HTERT RPE-1 (cell line): ENCODE data around the gene ORC6.
"Not testable (repeated sequence)": the region's sequence is repeated elsewhere in the genome, so short reads cannot be mapped to it uniquely, and the experiment has no call there.

ENCODE experiments used
- in situ Hi-C: fragments of 300-500 bp; cut with MboI; formaldehyde crosslinking; loops from 4 replicates; pipeline ENCODE4 v1.14.3; 2020; ENCODE audit warnings: low sequenced_read_pairs

Gene ORC6, protein sequence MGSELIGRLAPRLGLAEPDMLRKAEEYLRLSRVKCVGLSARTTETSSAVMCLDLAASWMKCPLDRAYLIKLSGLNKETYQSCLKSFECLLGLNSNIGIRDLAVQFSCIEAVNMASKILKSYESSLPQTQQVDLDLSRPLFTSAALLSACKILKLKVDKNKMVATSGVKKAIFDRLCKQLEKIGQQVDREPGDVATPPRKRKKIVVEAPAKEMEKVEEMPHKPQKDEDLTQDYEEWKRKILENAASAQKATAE

GRCh38 chr16:46689365-46690280 is at the start of gene ORC6:
Gene ORC6 (plus strand): TSS chr16:46689659. CDS start chr16:46689706, 47 bp downstream.
- in situ Hi-C loops = no loop called here

DNA sequence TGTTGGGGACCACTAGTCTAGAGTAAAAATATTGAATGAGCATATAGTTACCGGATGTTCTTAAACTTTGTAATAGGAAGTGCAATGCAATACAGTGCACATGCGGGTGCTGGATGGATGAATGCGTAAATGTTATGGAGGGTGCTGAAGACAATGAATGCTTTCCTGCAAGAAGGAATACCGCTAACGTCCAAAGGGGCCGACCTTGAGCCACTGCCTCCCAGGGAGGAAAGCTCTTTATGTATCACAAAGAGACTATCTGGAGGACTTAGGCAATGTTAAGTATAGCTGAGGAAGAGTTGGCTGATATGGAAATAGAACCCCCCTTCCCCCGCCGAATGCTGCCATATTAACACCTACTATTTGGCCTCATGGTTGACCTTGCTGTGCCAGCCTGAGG is 40.8 kb upstream of the ORC6 start:
- in situ Hi-C loops = no loop called here

GRCh38 chr16:46649588-46650253 is 39.7 kb upstream of the ORC6 start:
- in situ Hi-C loops = no loop called here

DNA sequence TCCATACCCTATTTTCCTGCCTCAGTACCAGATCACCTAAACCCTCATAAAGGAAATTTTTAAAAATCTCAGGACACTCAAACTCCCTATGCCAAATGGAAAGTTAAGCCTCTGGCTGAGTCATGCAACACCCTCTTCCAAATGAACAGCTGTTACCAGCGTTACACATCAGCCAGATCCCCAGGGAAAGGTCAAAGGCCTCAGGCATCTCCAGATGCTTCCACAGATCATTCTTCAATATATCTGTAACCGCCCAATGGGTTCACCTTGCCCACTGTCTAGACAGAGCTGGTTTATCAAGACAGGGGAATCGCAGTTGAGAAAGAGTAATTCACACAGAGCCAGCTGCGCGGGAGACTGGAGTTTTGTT is 39.2 kb upstream of the ORC6 start:
- in situ Hi-C loops = no loop called here

- in situ Hi-C loops = no loop called here
Observed at GRCh38 chr16:46651305-46651704, 38.2 kb upstream of the ORC6 start.

DNA sequence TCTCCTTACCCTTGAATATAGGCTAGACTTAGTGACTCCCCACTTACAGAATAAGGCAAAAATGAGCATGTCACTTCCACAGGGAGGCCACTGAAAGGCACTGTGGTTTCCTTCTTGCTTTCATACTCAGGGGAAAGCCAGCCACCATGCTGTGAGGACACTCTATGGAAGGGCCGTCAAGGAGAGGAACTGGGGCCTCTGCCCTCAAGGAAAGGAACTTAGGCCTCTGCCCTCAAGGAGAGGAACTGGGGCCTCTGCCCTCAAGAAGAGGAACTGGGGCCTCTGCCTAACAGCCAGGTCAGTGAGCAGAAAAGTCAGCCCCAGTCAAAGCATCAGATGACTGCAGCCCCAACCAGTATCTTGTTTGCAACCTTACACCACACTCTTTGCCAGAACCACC is 30.5 kb upstream of the ORC6 start:
- in situ Hi-C loops = no loop called here

DNA sequence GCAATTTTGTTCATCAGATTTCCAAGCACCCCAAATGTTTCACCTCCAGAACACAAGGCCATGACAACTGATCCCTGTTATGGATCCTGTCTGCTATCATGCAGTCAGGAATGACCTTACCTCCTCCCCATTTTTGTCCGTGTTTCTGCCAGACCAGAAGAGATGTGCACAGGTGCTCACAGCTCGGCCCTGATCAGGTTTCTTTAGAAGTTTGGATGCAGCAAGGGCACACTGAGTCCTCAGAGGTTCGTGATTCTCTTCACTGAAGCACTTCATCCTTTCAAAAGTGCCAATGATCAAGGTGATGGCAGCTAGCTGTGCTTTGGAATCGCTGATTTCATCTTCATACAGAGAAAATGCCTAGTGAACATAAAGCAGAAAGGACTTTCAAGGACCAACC is 27.3 kb upstream of the ORC6 start:
- in situ Hi-C loops = no loop called here

DNA sequence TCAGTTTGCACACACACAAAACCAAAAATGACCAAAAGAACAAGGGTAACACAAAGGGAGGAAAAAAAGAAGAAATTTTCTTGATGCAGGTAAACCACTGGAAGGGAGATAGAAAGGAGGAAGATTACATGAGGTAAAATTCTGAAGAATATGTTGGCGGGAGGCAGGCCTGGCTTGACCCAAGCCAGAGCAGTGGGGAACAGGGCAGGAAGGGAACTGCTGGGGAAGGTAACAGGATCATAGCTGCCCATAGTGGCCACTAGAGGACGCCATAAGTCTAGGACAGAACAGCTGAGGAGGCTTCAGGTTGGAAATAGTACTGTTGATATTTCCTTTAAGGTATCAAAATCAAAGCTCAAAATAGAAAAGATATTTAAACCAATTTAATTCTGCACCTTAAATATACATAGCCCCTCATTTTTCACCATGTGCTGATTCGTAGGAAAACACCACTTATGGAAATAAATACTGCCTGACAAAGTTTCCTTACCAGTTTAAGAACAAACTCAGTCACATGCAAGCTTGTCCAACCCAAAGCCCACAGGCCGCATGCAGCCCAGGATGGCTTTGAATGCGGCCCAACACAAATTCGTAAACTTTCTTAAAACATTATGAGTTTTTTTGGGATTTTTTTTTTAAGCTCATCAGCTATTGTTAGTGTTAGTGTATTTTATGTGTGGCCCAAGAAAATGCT is 16.0 kb upstream of the ORC6 start:
- in situ Hi-C loops = no loop called here

- in situ Hi-C loops = not testable (repeated sequence)
Observed at GRCh38 chr16:46677943-46678342, 11.5 kb upstream of the ORC6 start.

DNA sequence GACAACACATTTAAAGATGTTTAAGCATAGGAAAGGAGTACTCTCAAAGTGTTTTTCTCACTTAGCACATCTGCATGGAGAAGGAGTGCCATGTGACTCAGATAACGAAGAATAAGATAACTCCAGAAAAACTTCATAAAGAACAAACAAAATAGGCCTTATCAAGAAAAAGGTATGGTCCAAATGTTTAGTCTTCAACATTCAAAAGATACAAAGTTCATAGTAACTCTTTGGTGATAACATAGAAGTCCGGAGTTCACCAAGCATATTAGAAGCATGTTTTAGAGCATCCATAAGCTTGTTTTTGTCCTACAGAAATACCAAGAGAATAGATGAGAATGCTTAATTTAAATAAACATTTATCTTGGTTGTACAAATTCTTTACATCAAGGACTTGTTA is 7.6 kb upstream of the ORC6 start:
- in situ Hi-C loops = not testable (repeated sequence)

GRCh38 chr16:46686815-46687473 is 2.5 kb upstream of the ORC6 start:
- in situ Hi-C loops = no loop called here

DNA sequence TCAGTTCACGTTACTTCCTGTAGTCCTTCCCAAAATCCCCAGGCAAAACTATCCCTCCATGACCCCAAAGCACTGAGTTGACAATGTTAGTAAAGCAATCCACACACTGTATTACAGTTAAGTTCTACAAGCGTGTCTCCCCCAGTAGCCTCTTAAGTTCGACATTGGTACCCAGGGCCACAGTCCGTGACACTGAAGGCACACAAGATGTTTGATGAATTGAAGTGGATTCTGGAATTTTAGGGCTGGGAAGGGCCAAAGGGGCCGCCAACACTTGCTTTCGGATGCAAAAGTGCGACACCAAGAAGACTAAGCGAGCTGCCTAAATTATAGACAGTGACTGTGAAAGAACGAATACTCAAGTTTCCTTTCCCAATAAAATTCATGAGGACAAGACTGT is 2.0 kb upstream of the ORC6 start:
- in situ Hi-C loops = no loop called here

GRCh38 chr16:46688101-46688653 is 1.3 kb upstream of the ORC6 start:
- in situ Hi-C loops = no loop called here

GRCh38 chr16:46688654-46689364 is 650 bp upstream of the ORC6 start, which contains the start of gene VPS35:
Gene VPS35 (minus strand): TSS chr16:46689178. CDS start chr16:46689133, 45 bp downstream.
- in situ Hi-C loops = no loop called here

GRCh38 chr16:46690281-46691178 is 1.1 kb downstream of the ORC6 start:
- in situ Hi-C loops = no loop called here

DNA sequence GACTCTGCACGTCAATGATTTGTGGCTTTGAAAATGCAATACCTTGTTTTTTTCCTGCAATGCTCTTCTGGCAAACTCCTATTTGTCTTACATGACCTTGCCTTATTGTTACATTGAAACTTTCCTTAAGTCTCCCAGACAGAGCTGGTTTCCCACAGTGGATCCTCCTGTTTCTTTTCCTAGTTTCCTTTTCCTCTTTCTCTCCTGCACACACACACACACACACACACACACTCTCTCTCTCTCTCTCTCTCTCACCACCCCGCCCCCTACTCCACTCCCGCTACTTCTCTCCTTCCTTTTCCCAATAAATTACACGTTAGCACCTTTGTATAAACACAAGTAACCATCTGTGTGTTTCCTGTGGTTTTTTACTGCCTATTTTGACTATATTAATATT is 2.3 kb downstream of the ORC6 start:
- in situ Hi-C loops = no loop called here

- in situ Hi-C loops = no loop called here
Observed at GRCh38 chr16:46693598-46693997, 4.1 kb downstream of the ORC6 start.

- in situ Hi-C loops = no loop called here
Observed at GRCh38 chr16:46695937-46696336, 6.5 kb downstream of the ORC6 start.

DNA sequence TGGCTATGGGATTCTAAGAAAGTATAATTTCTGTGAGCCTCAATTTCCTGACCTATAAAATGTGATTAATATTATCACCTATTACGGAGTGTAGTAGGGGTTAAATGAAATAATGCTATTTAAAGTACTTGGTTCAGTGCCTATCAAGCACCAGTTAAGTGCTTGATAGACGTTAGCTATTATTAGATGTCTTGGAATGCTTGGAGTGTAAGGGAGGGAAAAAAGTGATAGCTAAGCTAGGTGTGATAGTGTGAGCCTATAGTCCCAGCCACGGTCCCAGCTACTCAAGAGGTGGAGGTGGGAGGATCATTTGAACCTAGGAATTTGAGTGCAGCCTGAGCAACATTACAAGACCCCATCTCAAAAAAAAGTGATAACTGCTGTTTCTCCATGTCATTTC is 7.5 kb downstream of the ORC6 start:
- in situ Hi-C loops = no loop called here
